Inflammatory macrophage treated with lipopolysaccharide for 4 hours (primary cell): Measurements from ENCODE around the gene GPLD1.
"Not testable (repeated sequence)": the region's sequence is repeated elsewhere in the genome, so short reads cannot be mapped to it uniquely, and the experiment has no call there.

Experiments used
- DNase-seq: peaks from one replicate; pipeline ENCODE4 v3.0.0-alpha.2; 2020

Gene GPLD1

DNA sequence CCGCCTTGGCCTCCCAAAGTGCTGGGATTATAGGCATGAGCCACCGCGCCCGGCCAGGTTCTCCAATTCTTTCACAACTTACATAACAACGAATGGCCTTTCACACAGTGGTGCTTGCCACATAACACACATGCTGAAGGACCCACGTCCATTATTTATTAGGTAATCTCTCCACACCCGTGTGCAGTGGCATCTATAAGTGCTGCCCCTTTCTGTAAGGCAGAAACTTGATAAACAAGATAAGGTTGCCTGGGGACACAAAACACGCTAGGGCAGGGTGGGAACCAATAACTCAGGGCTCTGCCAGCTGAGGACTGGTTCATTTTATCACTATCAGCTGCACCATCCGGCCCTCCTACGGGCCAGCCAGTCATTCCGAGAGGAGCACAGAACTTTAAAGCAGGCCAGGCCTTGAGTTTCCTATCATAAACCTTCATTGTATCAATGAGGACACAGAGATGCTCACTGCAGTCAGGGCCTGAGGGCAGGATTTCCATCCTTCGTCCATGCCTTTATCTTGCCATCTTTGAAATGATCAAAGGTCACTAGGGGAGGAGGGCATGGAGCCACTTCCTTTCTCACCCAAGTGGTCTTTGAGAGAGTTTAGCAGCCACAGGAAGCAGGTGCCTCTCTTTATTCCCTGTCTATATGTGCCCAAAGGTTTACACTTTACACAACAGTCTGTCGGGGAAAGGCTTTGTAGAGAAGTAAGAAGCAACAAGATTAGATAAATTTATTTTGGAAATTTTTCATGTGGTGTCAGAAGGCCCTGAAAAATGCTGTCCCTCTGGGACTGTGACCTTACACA lies 37.6 kb downstream of the GPLD1 start:
- DNase-seq, result no peak

DNA sequence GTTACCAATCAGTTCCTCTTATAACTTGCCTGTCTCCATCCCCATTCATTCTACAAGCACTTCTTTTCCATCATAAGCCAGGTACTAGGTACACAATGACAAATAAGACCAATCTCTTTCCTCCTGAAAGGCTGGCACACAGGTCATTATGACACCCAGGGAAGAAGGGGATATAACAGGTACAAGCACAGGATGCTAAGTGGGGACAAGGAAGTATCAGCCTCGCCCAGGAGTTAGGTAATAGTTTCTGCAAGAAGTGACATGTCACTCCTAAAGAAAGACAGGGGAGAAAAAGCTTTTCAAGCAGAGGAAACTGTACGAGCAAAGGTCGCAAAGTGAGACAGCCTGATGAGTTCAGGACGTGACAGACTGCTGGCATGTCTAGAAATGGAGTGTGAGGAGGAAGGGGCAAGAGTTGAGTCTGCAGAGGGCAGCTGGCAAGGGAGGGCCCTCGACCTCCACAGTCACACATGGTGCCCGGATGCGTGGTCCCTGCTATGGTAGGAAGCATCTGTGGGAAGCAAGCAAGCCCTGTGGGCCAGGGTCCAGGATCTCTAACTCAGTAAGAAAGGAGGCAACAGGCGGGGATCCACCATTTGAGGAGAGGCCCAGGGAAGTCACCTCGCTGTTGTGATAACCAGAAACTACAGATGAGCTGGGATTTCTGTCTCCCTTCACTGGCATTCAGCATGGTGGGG lies 40.4 kb downstream of the GPLD1 start:
- no peak for DNase-seq

GRCh38 chr6:24448396-24448795 lies 41.0 kb downstream of the GPLD1 start:
- peak; percentile 21 for DNase-seq

- DNase-seq, result no peak
Measured at GRCh38 chr6:24446670-24447069, 42.7 kb downstream of the GPLD1 start.

- no peak for DNase-seq
Measured at GRCh38 chr6:24445704-24446103, 43.7 kb downstream of the GPLD1 start.

DNA sequence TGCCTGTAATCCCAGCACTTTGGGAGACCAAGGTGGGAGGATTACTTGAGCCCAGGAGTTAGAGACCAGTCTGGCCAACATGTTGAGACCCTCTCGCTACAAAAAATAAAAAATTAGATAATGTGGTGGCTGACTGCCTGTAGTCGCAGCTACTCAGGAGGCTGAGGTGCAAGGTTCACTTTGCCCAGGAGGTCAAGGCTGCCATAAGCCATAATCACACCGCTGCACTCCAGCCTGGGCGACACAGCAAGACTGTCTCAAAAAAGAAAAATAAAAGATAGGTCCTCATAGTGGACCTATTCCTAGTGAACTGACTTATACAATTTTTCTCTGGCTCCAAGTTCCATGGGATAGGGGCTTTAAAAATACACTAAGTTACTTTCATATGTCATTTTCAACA lies 44.8 kb downstream of the GPLD1 start:
- DNase-seq, result no peak

GRCh38 chr6:24441599-24441904 lies 47.8 kb downstream of the GPLD1 start:
- no peak for DNase-seq

GRCh38 chr6:24440897-24441598 lies 48.3 kb downstream of the GPLD1 start:
- DNase-seq, result no peak

DNA sequence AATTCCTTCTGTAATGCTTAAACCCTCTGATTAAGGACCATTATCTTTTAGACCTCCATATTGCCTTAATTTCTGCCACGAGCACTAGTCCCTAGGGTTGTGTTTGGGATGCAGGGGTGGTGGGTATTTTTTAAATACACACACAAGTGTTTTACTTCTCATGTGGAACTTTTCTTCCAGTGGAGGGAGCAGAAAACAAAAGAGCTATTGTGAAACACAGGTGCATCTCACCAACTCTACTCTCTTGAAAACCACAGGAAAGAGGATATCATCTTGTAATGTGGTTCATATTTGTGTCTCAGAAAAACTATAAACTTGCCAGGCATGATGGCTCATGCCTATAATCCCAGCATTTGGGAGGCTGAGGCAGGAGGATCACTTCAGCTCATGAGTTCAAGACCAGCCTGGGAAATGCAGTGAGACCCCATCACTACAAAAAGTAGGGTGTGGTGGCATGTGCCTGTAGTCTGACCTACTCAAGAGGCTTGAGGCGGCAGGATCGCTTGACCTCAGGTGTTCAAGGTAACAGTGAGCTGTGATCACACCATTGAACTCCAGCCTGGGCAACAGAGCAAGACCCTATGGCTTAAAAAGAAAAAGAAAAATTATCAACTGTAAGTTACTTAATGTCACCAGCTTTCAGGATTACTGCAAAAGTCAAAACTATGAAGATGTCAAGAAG lies 49.4 kb downstream of the GPLD1 start:
- DNase-seq, result no peak

DNA sequence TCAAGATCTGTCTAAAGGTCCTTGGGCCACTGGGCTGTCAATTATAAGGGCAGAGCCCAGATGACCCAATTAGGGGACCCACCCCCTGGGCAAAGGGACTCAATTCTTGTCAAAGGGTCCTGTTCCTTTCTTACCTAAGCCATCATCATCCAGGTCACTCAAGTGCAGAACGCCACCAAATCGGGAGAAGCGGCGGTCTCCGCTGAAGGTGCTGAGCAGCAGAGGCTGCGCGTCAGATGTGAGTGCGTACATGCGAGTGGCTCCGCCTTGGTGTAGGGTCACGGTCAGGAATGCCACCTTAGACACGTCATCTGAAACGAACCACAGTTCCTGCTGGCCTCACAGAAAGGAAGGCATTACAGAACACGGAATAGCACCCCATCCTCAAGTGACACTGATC lies 52.4 kb downstream of the GPLD1 start:
- no peak for DNase-seq

GRCh38 chr6:24432611-24433010 lies 56.8 kb downstream of the GPLD1 start:
- DNase-seq, result no peak

- DNase-seq, result peak; percentile 56
Measured at GRCh38 chr6:24431045-24431451, 58.3 kb downstream of the GPLD1 start.

DNA sequence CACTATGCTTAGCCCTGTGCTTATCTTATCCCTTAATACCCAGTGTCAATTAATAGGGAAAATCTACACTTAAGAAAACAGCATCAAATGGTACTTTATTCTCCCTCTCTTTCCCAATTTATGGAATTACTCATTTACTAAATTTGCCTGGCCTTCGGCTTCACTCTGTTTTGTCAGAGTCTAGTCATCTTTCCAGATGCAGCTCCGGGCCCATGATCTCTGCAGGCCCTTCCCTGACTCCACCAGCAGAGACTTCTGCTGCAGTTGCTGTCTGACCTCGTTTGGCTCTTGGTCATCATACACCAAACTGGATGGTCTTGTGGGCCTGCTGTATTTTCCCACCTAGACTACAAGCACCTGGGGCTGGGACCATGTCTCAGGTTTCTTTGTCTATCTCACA lies 59.3 kb downstream of the GPLD1 start:
- no peak for DNase-seq

GRCh38 chr6:24429146-24429545 lies 60.2 kb downstream of the GPLD1 start:
- no peak for DNase-seq

DNA sequence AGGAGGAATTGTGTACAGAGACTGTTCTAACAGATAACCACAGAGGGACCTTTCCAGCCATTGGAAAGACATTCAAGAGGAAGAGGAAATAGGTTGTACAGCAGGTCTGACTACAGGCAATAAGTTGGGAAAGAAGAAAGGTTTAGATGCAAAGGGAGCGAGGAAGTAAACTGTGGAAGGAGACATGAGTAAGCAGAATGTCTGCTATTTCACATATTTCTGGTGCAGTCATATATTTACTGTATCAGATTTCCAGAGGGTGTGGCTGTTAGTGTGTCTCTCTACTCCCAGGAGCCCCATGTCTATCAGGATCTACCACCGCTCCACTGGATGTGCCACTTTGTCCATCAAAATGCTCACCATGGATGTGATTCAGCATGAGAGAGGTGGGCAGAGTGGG lies 60.8 kb downstream of the GPLD1 start:
- DNase-seq, result peak; percentile 49

DNA sequence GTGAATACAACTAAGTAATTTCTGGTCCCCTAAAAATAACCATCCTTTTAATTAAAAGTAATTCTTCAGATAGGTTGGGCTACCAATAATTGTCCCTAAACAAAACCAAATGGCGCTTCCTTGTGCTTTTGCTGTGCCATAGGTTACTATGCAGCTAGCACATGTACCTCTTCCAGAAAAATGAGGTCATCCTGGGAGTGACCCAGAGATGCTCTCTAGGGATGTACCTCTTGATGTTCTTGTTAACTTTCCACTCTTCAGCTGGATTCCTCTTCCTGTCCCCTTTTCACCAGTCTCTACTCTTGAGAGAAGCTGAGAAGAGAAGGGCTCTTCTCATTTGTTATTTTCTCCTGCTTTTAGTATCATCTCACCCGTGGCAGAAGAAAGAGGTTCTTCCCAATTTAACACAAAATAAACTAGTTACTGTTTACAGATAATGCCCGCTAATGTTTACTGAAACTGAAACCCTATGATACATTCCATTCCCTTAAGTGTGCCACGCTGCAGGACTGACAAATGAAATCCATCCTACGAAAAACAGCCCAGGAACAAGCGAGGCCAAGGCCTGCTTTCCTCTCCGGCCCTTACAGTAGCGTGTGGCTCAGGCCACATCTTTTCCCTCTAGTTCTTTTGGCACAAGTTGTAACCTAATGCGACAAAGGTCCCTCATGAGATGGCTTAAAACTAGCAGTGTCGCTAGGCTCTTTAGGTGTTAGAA lies 62.5 kb downstream of the GPLD1 start:
- DNase-seq, result no peak

GRCh38 chr6:24425091-24425490 lies 64.3 kb downstream of the GPLD1 start:
- peak; percentile 13 for DNase-seq

DNA sequence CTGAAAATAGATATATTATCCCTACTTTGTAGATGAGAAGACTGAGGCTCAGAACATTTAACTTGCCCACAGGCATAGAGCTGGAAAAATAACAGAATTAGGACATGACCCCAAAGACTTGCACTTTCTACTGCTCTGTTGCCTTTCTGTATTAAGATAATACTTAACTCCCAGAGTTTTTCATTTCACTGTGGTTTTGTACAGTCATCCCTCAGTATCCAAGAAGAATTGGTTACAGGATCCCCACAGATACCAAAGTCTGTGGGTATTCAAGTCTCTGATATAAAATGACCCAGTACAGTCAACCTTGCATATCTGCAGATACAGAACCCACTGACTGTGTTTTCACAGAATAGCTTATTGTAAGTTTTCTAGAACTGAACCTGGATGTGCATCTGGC lies 69.9 kb downstream of the GPLD1 start:
- DNase-seq, result no peak

DNA sequence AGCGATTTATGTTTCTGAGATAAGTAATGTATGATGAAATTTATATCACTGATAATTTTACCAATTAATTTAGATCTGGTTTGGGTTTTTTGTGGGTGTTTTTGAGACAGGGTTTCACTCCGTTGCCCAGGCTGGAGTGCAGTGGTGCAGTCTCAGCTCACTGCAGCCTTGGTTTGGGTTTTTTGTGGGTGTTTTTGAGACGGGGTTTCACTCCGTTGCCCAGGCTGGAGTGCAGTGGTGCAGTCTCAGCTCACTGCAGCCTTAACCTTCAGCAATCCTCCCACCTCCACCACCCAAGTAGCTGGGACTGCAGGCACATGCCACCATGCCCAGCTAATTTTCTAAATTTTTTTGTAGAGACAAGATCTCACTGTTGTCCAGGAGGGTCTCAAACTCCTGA lies 73.6 kb downstream of the GPLD1 start:
- DNase-seq, result no peak

- not testable (repeated sequence) for DNase-seq
Measured at GRCh38 chr6:24414531-24414930, 74.8 kb downstream of the GPLD1 start.

DNA sequence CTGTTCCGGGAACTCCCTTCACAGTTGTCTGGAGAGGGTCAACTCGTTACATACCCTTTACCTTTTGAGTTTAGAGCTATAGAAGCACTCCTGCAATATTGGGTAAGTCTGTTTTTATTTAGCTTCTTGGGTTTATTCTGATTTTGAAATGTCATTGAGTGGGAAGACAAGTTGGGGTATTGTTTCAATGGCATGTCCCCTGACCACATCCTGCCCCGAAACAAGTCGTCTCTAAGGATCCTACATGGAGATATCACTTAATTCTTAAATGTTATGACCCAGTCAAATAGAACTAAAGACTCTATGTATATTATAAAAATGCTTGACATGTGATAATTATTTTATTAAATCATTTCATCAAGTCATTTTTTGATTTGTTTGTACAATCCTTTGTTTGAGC lies 77.1 kb downstream of the GPLD1 start:
- DNase-seq, result no peak

GRCh38 chr6:24410622-24411021 lies 78.8 kb downstream of the GPLD1 start:
- no peak for DNase-seq
